ENCODE data around the gene GPC1.

DNA sequence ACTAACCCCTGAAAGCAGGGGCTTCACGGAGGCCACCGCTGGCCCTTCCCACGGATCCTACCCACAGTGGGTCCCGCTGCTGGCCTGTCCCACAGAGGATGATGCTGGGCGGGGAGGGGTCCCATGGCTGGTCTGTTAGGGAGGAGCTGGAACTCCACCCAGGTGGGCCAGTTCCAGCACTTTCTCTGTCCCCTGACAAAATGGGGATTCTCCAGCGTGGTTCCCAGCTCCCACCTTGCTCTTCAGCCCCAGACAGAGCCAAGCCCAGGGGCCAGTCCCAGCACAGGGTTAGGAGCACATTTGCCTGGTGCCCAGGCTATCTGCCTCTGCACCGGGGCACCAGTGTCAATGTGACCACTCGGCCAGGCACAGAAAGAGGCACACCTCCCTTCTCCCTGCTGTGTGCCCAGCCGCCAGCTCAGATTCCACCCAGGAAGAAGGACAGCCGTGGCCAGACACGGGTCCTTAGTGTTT, 72.4 kb downstream of the GPC1 start:
- TF ChIP-seq, protein P1, sequence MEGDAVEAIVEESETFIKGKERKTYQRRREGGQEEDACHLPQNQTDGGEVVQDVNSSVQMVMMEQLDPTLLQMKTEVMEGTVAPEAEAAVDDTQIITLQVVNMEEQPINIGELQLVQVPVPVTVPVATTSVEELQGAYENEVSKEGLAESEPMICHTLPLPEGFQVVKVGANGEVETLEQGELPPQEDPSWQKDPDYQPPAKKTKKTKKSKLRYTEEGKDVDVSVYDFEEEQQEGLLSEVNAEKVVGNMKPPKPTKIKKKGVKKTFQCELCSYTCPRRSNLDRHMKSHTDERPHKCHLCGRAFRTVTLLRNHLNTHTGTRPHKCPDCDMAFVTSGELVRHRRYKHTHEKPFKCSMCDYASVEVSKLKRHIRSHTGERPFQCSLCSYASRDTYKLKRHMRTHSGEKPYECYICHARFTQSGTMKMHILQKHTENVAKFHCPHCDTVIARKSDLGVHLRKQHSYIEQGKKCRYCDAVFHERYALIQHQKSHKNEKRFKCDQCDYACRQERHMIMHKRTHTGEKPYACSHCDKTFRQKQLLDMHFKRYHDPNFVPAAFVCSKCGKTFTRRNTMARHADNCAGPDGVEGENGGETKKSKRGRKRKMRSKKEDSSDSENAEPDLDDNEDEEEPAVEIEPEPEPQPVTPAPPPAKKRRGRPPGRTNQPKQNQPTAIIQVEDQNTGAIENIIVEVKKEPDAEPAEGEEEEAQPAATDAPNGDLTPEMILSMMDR (IDR thresholded peaks at IDR 0.05), result no peak
- TF ChIP-seq POLR2A (IDR thresholded peaks at IDR 0.05), result no peak

All from uterus (tissue), 2 donors.